Neural cell (in vitro differentiated cells): ENCODE measurements around the gene OTOP2. TPM values are rescaled to one million over a fixed set of nuclear protein-coding genes. Genes with fewer than 3 reads are reported as not detected.

Experiments used
- H2AFZ ChIP-seq: fragments of 200-600, 300-800 bp; sonication (generic), shearing (Covaris generic); 2 replicates; pipeline ENCODE4 v1.6.0; 2014; ENCODE audit warnings: low read depth, mild to moderate bottlenecking, antibody characterized with exemption, low read length, moderate library complexity
- H3F3A ChIP-seq: fragments of 200-600 bp; shearing (Covaris generic); 2 replicates; pipeline ENCODE4 v1.6.1; 2016; ENCODE audit warnings: mild to moderate bottlenecking, moderate library complexity, mixed read lengths, antibody characterized with exemption, low read length; ENCODE audit not compliant: insufficient read depth, poor library complexity, severe bottlenecking
- H3K27ac ChIP-seq: fragments of 200-600, 300-800 bp; sonication (generic), shearing (Covaris generic); 2 replicates; pipeline ENCODE4 v1.5.1; 2014; ENCODE audit warnings: mild to moderate bottlenecking, low read length, moderate library complexity
- H3K27me3 ChIP-seq: fragments of 300-800, 200-600 bp; sonication (generic), shearing (Covaris generic); 2 replicates; pipeline ENCODE4 v1.6.0; 2014; ENCODE audit warnings: mild to moderate bottlenecking, low read depth, low read length, moderate library complexity; ENCODE audit not compliant: insufficient read depth
- H3K36me3 ChIP-seq: fragments of 300-800, 200-600 bp; sonication (generic), shearing (Covaris generic); 2 replicates; pipeline ENCODE4 v1.5.1; 2014; ENCODE audit warnings: mild to moderate bottlenecking, antibody characterized with exemption, low read length, moderate library complexity; ENCODE audit not compliant: insufficient read depth
- H3K4me2 ChIP-seq: fragments of 300-800, 200-600 bp; sonication (generic), shearing (Covaris generic); 2 replicates; pipeline ENCODE4 v1.6.0; 2014; ENCODE audit warnings: mild to moderate bottlenecking, low read length
- H3K4me3 ChIP-seq: fragments of 300-800, 200-600 bp; sonication (generic), shearing (Covaris generic); 2 replicates; pipeline ENCODE4 v1.5.1; 2014; ENCODE audit warnings: mild to moderate bottlenecking, low read length, moderate library complexity
- H3K79me2 ChIP-seq: fragments of 200-600 bp; shearing (Covaris generic); replicated peaks from 2 replicates; pipeline ENCODE4 v1.6.0; 2014; ENCODE audit warnings: mild to moderate bottlenecking, low read length, moderate library complexity; ENCODE audit not compliant: insufficient read depth
- H3K9ac ChIP-seq: fragments of 300-800, 200-600 bp; sonication (generic), shearing (Covaris generic); 2 replicates; pipeline ENCODE4 v1.6.1; 2016; ENCODE audit warnings: mild to moderate bottlenecking, low read length, mixed read lengths
- H3K9me2 ChIP-seq: fragments of 200-600 bp; shearing (Covaris generic); 2 replicates; pipeline ENCODE4 v1.6.1; 2016; ENCODE audit warnings: mild to moderate bottlenecking, low read length, mixed read lengths; ENCODE audit not compliant: insufficient read depth
- H3K9me3 ChIP-seq: fragments of 200-600, 300-800 bp; sonication (generic), shearing (Covaris generic); 2 replicates; pipeline ENCODE4 v1.6.1; 2016; ENCODE audit warnings: mild to moderate bottlenecking, mixed run types, low read length, moderate library complexity, mixed read lengths
- H4K20me1 ChIP-seq: fragments of 200-600 bp; shearing (Covaris generic); 2 replicates; pipeline ENCODE4 v1.6.1; 2016; ENCODE audit warnings: mild to moderate bottlenecking, mixed run types; ENCODE audit not compliant: insufficient read depth
- EP300 ChIP-seq: fragments of 450-650 bp; conservative IDR thresholded peaks from 2 replicates; pipeline ENCODE4 v1.6.1; 2014; ENCODE audit warnings: antibody characterized with exemption, mild to moderate bottlenecking, moderate library complexity; ENCODE audit not compliant: poor library complexity, severe bottlenecking
- EZH2 ChIP-seq: fragments of 200-600, 300-800 bp; shearing (Covaris generic), sonication (generic); IDR thresholded peaks from 2 replicates; pipeline ENCODE4 v1.6.1; 2014; ENCODE audit warnings: antibody characterized with exemption, low read length, borderline replicate concordance, mild to moderate bottlenecking; ENCODE audit not compliant: insufficient read depth, poor library complexity, severe bottlenecking
- MXI1 ChIP-seq: fragments of 450-650 bp; conservative IDR thresholded peaks from 2 replicates; pipeline ENCODE4 v1.6.1; 2014; ENCODE audit warnings: antibody characterized with exemption, mild to moderate bottlenecking; ENCODE audit not compliant: poor library complexity, severe bottlenecking
- POLR2AphosphoS5 ChIP-seq: IDR thresholded peaks from 2 replicates; pipeline ENCODE4 v1.6.1; 2012
- RAD21 ChIP-seq: fragments of 450-650 bp; conservative IDR thresholded peaks from 2 replicates; pipeline ENCODE4 v1.6.1; 2014; ENCODE audit warnings: antibody characterized with exemption, mild to moderate bottlenecking, moderate library complexity
- SMC3 ChIP-seq: fragments of 450-650 bp; conservative IDR thresholded peaks from 2 replicates; pipeline ENCODE4 v1.6.1; 2014; ENCODE audit warnings: antibody characterized with exemption, mild to moderate bottlenecking, moderate library complexity; ENCODE audit not compliant: poor library complexity
- TAF1 ChIP-seq: IDR thresholded peaks from 2 replicates; pipeline ENCODE4 v1.6.1; 2012; ENCODE audit warnings: low read depth
- polyA plus RNA-seq: library from polyadenylated mRNA; depleted of rRNA; stranded (reverse); fragments of >200 nt; gene quantifications from 2 replicates; pipeline ENCODE4 v1.2.3, GENCODE V29; 2014
- TF ChIP-seq, protein P1 (sequence below): fragments of 450-650 bp; IDR thresholded peaks from 2 replicates; pipeline ENCODE4 v1.5.1; 2014; ENCODE audit warnings: antibody characterized with exemption, mild to moderate bottlenecking, moderate library complexity; ENCODE audit not compliant: poor library complexity, severe bottlenecking
- TF ChIP-seq, protein P2 (sequence below): IDR thresholded peaks from 2 replicates; pipeline ENCODE4 v1.6.1; 2012; ENCODE audit warnings: borderline replicate concordance

Gene OTOP2
- polyA plus RNA-seq, 1 donor from 2014 or later: not detected

- H3K36me3 ChIP-seq: no peaks in the 10 kb centered on the region
- H3K79me2 ChIP-seq: no peaks in the 10 kb centered on the region
- H3K9me3 ChIP-seq: no peaks in the 10 kb centered on the region
- TF ChIP-seq SMC3: no peak
- no peaks in the 10 kb centered on the region for H4K20me1 ChIP-seq
- H3K4me3 ChIP-seq: no peak overlapping the region
- no peaks in the 10 kb centered on the region for H3K9me2 ChIP-seq
- H3F3A ChIP-seq: no peaks in the 10 kb centered on the region
- H3K27ac ChIP-seq: no peak overlapping the region
- H3K9ac ChIP-seq: no peak overlapping the region
- no peak overlapping the region for H3K4me2 ChIP-seq
- peaks cover 9% of the 10 kb centered on the region for H3K27me3 ChIP-seq
- H2AFZ ChIP-seq: no peak overlapping the region
These were observed 22.6 kb downstream of the OTOP2 start for GRCh38 chr17:74946641-74947040.

GRCh38 chr17:74947041-74947754, 23.1 kb downstream of the OTOP2 start:
- H3K4me3 ChIP-seq: no peak overlapping the region
- no peaks in the 10 kb centered on the region for H3K9me3 ChIP-seq
- H3K9ac ChIP-seq: no peak overlapping the region
- H3K27me3 ChIP-seq: peaks cover 4% of the 10 kb centered on the region
- no peaks in the 10 kb centered on the region for H3F3A ChIP-seq
- H2AFZ ChIP-seq: no peak overlapping the region
- H3K36me3 ChIP-seq: no peaks in the 10 kb centered on the region
- H3K4me2 ChIP-seq: no peak overlapping the region
- no peaks in the 10 kb centered on the region for H4K20me1 ChIP-seq
- H3K9me2 ChIP-seq: no peaks in the 10 kb centered on the region
- H3K79me2 ChIP-seq: no peaks in the 10 kb centered on the region
- H3K27ac ChIP-seq: no peak overlapping the region
- TF ChIP-seq RAD21 (no peak), EZH2 (no peak), POLR2AphosphoS5 (no peak), TAF1 (no peak), EP300 (no peak), SMC3 (no peak), MXI1 (no peak)
- TF ChIP-seq, protein P1, sequence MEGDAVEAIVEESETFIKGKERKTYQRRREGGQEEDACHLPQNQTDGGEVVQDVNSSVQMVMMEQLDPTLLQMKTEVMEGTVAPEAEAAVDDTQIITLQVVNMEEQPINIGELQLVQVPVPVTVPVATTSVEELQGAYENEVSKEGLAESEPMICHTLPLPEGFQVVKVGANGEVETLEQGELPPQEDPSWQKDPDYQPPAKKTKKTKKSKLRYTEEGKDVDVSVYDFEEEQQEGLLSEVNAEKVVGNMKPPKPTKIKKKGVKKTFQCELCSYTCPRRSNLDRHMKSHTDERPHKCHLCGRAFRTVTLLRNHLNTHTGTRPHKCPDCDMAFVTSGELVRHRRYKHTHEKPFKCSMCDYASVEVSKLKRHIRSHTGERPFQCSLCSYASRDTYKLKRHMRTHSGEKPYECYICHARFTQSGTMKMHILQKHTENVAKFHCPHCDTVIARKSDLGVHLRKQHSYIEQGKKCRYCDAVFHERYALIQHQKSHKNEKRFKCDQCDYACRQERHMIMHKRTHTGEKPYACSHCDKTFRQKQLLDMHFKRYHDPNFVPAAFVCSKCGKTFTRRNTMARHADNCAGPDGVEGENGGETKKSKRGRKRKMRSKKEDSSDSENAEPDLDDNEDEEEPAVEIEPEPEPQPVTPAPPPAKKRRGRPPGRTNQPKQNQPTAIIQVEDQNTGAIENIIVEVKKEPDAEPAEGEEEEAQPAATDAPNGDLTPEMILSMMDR: no peak
- TF ChIP-seq, protein P2, sequence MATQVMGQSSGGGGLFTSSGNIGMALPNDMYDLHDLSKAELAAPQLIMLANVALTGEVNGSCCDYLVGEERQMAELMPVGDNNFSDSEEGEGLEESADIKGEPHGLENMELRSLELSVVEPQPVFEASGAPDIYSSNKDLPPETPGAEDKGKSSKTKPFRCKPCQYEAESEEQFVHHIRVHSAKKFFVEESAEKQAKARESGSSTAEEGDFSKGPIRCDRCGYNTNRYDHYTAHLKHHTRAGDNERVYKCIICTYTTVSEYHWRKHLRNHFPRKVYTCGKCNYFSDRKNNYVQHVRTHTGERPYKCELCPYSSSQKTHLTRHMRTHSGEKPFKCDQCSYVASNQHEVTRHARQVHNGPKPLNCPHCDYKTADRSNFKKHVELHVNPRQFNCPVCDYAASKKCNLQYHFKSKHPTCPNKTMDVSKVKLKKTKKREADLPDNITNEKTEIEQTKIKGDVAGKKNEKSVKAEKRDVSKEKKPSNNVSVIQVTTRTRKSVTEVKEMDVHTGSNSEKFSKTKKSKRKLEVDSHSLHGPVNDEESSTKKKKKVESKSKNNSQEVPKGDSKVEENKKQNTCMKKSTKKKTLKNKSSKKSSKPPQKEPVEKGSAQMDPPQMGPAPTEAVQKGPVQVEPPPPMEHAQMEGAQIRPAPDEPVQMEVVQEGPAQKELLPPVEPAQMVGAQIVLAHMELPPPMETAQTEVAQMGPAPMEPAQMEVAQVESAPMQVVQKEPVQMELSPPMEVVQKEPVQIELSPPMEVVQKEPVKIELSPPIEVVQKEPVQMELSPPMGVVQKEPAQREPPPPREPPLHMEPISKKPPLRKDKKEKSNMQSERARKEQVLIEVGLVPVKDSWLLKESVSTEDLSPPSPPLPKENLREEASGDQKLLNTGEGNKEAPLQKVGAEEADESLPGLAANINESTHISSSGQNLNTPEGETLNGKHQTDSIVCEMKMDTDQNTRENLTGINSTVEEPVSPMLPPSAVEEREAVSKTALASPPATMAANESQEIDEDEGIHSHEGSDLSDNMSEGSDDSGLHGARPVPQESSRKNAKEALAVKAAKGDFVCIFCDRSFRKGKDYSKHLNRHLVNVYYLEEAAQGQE: no peak
